Measurements from ENCODE around the gene CCP110. TPM values are rescaled to one million over a fixed set of nuclear protein-coding genes. Genes with fewer than 3 reads are reported as not detected.

Gene CCP110
- total and polyA plus RNA-seq, 2 experiments from 2014 or later: 10.7 to 20.9 TPM

DNA sequence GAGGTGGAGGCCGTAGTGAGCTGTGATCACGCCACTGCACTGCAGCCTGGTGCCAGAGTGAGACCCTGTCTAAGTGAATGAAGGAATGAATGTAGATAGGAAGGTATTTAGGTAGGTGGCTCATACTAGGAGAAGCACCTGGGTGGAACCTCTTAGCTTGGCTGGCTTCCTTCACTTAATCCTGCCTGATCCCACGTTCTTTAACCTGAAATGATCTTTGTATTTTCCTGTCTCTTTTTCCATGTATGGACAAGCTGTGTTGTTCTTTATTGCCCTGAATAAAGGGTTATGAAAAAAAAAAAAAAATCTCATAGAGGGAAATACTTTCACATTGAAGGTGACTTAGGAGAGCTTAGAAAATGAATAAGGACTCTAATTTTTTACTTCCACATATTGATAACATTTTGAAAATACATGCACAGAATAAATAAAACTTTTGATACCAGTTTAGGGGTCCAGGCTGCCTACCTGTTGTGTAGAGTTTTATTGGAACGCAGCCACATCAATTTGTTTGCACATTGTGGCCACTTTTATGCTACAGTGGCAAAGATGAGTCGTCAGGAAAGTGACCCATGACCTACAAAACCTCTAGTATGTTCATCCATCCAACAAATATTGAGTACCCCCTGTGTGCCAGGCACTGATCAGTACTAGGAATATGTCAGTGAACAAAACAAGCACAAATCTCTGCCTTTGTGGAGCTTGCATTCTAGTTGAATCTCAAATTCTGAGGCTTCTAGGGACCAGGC lies 76.4 kb downstream of the CCP110 start (continued):
- TF ChIP-seq ZNF331 (CRISPR knock-in tag; IDR thresholded peaks at IDR 0.05; ENCODE audit: low read depth) (no peak), STAT1 (IDR thresholded peaks at IDR 0.05; ENCODE audit: unreplicated experiment) (no peak), ZNF114 (CRISPR knock-in tag; IDR thresholded peaks at IDR 0.05) (no peak), CREB1 (CRISPR knock-in tag; IDR thresholded peaks at IDR 0.05; ENCODE audit: low read depth) (no peak), EZH2 (IDR thresholded peaks at IDR 0.05; ENCODE audit: low read depth, unreplicated experiment) (no peak)
- TF ChIP-seq, protein P1, sequence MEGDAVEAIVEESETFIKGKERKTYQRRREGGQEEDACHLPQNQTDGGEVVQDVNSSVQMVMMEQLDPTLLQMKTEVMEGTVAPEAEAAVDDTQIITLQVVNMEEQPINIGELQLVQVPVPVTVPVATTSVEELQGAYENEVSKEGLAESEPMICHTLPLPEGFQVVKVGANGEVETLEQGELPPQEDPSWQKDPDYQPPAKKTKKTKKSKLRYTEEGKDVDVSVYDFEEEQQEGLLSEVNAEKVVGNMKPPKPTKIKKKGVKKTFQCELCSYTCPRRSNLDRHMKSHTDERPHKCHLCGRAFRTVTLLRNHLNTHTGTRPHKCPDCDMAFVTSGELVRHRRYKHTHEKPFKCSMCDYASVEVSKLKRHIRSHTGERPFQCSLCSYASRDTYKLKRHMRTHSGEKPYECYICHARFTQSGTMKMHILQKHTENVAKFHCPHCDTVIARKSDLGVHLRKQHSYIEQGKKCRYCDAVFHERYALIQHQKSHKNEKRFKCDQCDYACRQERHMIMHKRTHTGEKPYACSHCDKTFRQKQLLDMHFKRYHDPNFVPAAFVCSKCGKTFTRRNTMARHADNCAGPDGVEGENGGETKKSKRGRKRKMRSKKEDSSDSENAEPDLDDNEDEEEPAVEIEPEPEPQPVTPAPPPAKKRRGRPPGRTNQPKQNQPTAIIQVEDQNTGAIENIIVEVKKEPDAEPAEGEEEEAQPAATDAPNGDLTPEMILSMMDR (conservative IDR thresholded peaks at IDR 0.05; ENCODE audit: low read depth in 2 of 2): no peak
- TF ChIP-seq, protein P2, sequence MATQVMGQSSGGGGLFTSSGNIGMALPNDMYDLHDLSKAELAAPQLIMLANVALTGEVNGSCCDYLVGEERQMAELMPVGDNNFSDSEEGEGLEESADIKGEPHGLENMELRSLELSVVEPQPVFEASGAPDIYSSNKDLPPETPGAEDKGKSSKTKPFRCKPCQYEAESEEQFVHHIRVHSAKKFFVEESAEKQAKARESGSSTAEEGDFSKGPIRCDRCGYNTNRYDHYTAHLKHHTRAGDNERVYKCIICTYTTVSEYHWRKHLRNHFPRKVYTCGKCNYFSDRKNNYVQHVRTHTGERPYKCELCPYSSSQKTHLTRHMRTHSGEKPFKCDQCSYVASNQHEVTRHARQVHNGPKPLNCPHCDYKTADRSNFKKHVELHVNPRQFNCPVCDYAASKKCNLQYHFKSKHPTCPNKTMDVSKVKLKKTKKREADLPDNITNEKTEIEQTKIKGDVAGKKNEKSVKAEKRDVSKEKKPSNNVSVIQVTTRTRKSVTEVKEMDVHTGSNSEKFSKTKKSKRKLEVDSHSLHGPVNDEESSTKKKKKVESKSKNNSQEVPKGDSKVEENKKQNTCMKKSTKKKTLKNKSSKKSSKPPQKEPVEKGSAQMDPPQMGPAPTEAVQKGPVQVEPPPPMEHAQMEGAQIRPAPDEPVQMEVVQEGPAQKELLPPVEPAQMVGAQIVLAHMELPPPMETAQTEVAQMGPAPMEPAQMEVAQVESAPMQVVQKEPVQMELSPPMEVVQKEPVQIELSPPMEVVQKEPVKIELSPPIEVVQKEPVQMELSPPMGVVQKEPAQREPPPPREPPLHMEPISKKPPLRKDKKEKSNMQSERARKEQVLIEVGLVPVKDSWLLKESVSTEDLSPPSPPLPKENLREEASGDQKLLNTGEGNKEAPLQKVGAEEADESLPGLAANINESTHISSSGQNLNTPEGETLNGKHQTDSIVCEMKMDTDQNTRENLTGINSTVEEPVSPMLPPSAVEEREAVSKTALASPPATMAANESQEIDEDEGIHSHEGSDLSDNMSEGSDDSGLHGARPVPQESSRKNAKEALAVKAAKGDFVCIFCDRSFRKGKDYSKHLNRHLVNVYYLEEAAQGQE (IDR thresholded peaks at IDR 0.05; ENCODE audit: unreplicated experiment): no peak

DNA sequence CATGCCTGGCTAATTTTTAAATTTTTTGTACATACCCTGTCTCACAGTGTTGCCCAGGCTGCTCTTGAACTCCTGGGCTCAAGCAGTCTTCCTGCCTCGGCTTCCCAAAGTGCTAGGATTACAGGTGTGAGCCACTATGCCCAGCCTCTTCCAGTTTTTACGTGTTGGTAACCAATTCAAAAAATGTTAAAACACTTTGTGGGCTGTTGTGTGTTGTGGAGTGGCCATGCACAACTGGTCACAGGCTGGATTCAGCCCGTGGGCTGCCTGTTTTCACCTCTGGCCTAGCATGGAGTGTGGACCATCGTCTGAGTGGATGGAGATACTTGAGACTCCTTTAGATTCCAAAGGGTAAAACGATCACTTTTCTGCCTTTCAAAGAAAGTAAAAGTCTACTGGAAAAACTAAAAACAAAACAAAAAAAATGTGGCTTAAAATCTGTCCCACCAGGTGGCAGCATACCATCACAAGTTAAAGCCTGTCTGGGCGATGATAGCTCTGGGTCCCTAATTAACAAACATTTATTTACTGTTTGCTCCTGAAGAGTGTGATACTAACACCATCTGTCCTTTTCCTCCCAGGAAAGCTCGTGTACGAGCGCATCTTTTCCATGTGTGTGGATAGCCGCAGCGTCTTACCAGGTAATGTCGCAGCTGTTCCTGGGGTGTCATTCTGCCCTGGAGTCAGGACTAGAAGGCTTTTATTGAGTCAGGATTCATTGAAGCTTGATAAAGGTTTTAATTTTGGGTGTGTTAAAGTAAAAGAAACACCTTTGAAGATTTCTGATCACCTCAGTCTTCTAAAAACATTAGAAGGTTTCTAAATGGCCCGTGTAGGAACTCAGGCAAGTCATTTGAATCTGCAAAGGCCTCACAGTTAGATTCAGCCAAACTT lies 77.6 kb downstream of the CCP110 start:
- H3K27ac ChIP-seq (ENCODE audit: low read depth): no peak overlapping the region; the same call in 1 of the 2 replicates
- H3K4me3 ChIP-seq: no peak overlapping the region
- no peaks in the 10 kb centered on the region for H3K9me2 ChIP-seq (ENCODE audit: insufficient read depth)
- 0 out of 2 replicates have a peak, but pooled peaks cover 3% of the 10 kb centered on the region for H3K79me2 ChIP-seq (replicated peaks; ENCODE audit: insufficient read depth)
- no peak overlapping the region for H2AFZ ChIP-seq
- Mint-ChIP-seq H3K4me1 (peaks cover 14% of the 10 kb centered on the region), H3K27ac (peak overlapping the region; percentile 83; the same call in 1 of the 2 replicates), H3K27me3 (ENCODE audit: insufficient read depth, low read depth, poor library complexity) (peaks cover 2% of the 10 kb centered on the region), H3K9me3 (no peaks in the 10 kb centered on the region), H3K4me3 (no peak overlapping the region), H3K36me3 (ENCODE audit: low read depth) (peaks cover 32% of the 10 kb centered on the region)
- peak; percentile 40; the same call in 2 of the 3 replicates for ATAC-seq
- peaks cover 4% of the 10 kb centered on the region; the same call in 1 of the 2 replicates for H3K36me3 ChIP-seq (ENCODE audit: insufficient read depth)
- DNase-seq (ENCODE audit: low spot score): peak; percentile 75
- no peaks in the 10 kb centered on the region for H3F3A ChIP-seq (replicated peaks; ENCODE audit: low read depth)
- no peak overlapping the region for H3K4me2 ChIP-seq
- no peaks in the 10 kb centered on the region; the same call in 1 of the 2 replicates for H3K4me1 ChIP-seq (ENCODE audit: insufficient read depth)
- no peak for TF ChIP-seq NANOG (IDR thresholded peaks at IDR 0.05; ENCODE audit: borderline replicate concordance)
- TF ChIP-seq, protein P1 (conservative IDR thresholded peaks at IDR 0.05; ENCODE audit: low read depth in 2 of 2): peak; percentile 69 to 75
- H3K27me3 ChIP-seq (ENCODE audit: insufficient read depth): no peaks in the 10 kb centered on the region
- no peaks in the 10 kb centered on the region; the same call in 1 of the 2 replicates for H4K20me1 ChIP-seq (replicated peaks; ENCODE audit: insufficient read depth)

Other genes with a start within 250 kb of the CCP110 start
- gene CLEC19A, start 238.2 kb upstream of the CCP110 start, total RNA-seq (2014; rRNA removed; shearing (Covaris generic)): not detected in 2 replicates
- 0.26 TPM in 1 of 2 replicates, not detected in the other for gene CLEC19A, start 238.2 kb upstream of the CCP110 start, polyA plus RNA-seq (2016; fragmentation: Nextera tagmentation; extraction: Ambion mirVana)
- gene TMC5, start 106.1 kb upstream of the CCP110 start, total RNA-seq (2014; rRNA removed; shearing (Covaris generic)): 1.7 and 2.3 TPM in 2 replicates
- gene TMC5, start 106.1 kb upstream of the CCP110 start, polyA plus RNA-seq (2016; fragmentation: Nextera tagmentation; extraction: Ambion mirVana): 4.8 and 7.0 TPM in 2 replicates
- gene GDE1, start 1.8 kb upstream of the CCP110 start, total RNA-seq (2014; rRNA removed; shearing (Covaris generic)): 60.1 and 69.3 TPM in 2 replicates
- 30.0 and 30.8 TPM in 2 replicates for gene GDE1, start 1.8 kb upstream of the CCP110 start, polyA plus RNA-seq (2016; fragmentation: Nextera tagmentation; extraction: Ambion mirVana)
- 54.6 and 61.3 TPM in 2 replicates for gene VPS35L, start 31.8 kb downstream of the CCP110 start, total RNA-seq (2014; rRNA removed; shearing (Covaris generic))
- gene VPS35L, start 31.8 kb downstream of the CCP110 start, polyA plus RNA-seq (2016; fragmentation: Nextera tagmentation; extraction: Ambion mirVana): 48.0 and 49.7 TPM in 2 replicates
- gene KNOP1, start 194.3 kb downstream of the CCP110 start, total RNA-seq (2014; rRNA removed; shearing (Covaris generic)): 56.1 and 57.7 TPM in 2 replicates
- 190 and 207 TPM in 2 replicates for gene KNOP1, start 194.3 kb downstream of the CCP110 start, polyA plus RNA-seq (2016; fragmentation: Nextera tagmentation; extraction: Ambion mirVana)
- 7.9 and 10.0 TPM in 2 replicates for gene IQCK, start 194.3 kb downstream of the CCP110 start, total RNA-seq (2014; rRNA removed; shearing (Covaris generic))
- gene IQCK, start 194.3 kb downstream of the CCP110 start, polyA plus RNA-seq (2016; fragmentation: Nextera tagmentation; extraction: Ambion mirVana): 5.8 and 7.6 TPM in 2 replicates

All from GM23338 (cell line).